Measurements from ENCODE around the gene SLC18A3.

Gene SLC18A3

GRCh38 chr10:49652421-49653272 is 42.5 kb downstream of the SLC18A3 start:
- ChIA-PET POLR2A (no interaction called here), CTCF (no interaction called here)
- no peak for TF ChIP-seq CTCF (IDR thresholded peaks at IDR 0.05; ENCODE audit: control extremely low read depth, extremely low read depth, low read depth, missing control alignments)
- DNase-seq (ENCODE audit: extremely low spot score), result no peak

- TF ChIP-seq CTCF (IDR thresholded peaks at IDR 0.05; ENCODE audit: control extremely low read depth, extremely low read depth, low read depth, missing control alignments), result no peak
- ChIA-PET POLR2A (no interaction called here), CTCF (no interaction called here)
- DNase-seq (ENCODE audit: extremely low spot score), result no peak
Measured at GRCh38 chr10:49653273-49653929, 43.3 kb downstream of the SLC18A3 start.

GRCh38 chr10:49654036-49654693 is 44.1 kb downstream of the SLC18A3 start:
- TF ChIP-seq CTCF (IDR thresholded peaks at IDR 0.05; ENCODE audit: control extremely low read depth, extremely low read depth, low read depth, missing control alignments), result no peak
- no peak for DNase-seq (ENCODE audit: extremely low spot score)
- ChIA-PET CTCF (no interaction called here), POLR2A (no interaction called here)

- POLR2A ChIA-PET, result no interaction called here
- no peak for DNase-seq (ENCODE audit: extremely low spot score)
- no peak for TF ChIP-seq CTCF (IDR thresholded peaks at IDR 0.05; ENCODE audit: control extremely low read depth, extremely low read depth, low read depth, missing control alignments)
- CTCF ChIA-PET, result no interaction called here
Measured at GRCh38 chr10:49655099-49655498, 45.0 kb downstream of the SLC18A3 start.

GRCh38 chr10:49656845-49657493 is 46.9 kb downstream of the SLC18A3 start:
- TF ChIP-seq CTCF (IDR thresholded peaks at IDR 0.05; ENCODE audit: control extremely low read depth, extremely low read depth, low read depth, missing control alignments), result no peak
- ChIA-PET CTCF (no interaction called here), POLR2A (no interaction called here)
- DNase-seq (ENCODE audit: extremely low spot score), result no peak

- TF ChIP-seq CTCF (IDR thresholded peaks at IDR 0.05; ENCODE audit: control extremely low read depth, extremely low read depth, low read depth, missing control alignments), result no peak
- CTCF ChIA-PET, result no interaction called here
Measured at GRCh38 chr10:49657606-49658005, 47.5 kb downstream of the SLC18A3 start.

More at GRCh38 chr10:49657606-49658005, 47.5 kb downstream of the SLC18A3 start:
- POLR2A ChIA-PET, result no interaction called here
- peak; percentile 2 for DNase-seq (ENCODE audit: extremely low spot score)

Measured in GM10248 (cell line).